GM21360 (cell line): ENCODE results near the gene EFCAB13.
"Not testable (repeated sequence)": the region's sequence is repeated elsewhere in the genome, so short reads cannot be mapped to it uniquely, and the experiment has no call there.

Experiments used
- ATAC-seq: cut with Tn5 transposase; IDR thresholded peaks from one replicate; pipeline ENCODE4 v1.9.1; 2021; ENCODE audit warnings: mild to moderate bottlenecking, moderate library complexity; ENCODE audit not compliant: unreplicated experiment

Gene EFCAB13

DNA sequence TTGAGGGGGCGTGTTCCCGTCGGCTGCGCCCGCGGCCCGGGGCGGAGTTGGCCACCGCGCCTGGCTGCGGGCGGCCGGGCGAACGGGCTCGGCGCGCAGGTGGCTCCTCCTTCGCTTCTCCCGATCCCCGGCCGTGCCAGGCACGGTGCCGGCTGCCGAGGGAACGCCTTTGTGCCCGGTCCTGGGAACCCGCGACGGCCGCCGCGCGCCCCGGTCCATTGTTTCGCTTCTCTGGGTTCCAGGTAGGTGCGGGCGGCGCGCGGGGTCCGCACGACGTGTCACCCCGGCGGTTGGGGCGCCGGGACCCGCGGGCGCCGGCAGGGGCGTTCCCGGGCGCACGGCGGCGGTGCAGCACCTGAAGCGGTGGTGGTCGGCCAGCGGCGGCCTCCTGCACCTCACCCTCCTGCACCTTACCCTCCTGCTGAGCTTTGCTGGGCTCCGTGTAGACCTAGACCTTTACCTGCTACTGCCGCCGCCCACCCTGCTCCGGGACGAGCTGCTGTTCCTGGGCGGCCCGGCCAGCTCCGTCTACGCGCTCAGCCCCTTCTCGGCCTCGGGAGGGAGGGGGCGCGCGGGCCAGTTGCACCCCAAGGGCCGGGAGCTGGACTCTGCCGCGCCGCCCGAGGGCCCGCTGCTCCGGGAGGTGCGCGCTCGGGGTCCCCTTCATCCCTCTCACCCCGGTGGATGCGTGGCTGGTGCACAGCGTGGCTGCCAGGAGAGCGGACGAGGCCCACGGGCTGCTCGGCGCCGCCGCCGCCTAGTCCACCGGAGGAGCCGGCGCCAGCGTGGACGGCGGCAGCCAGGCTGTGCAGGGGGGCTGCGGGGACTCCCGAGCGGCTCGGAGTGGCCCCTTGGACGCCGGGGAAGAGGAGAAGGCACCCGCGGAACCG is 99.9 kb downstream of the EFCAB13 start:
- no peak for ATAC-seq

GRCh38 chr17:47425233-47425632 is 101.5 kb downstream of the EFCAB13 start:
- not testable (repeated sequence) for ATAC-seq

- not testable (repeated sequence) for ATAC-seq
These were observed 102.3 kb downstream of the EFCAB13 start for GRCh38 chr17:47425887-47426635.

DNA sequence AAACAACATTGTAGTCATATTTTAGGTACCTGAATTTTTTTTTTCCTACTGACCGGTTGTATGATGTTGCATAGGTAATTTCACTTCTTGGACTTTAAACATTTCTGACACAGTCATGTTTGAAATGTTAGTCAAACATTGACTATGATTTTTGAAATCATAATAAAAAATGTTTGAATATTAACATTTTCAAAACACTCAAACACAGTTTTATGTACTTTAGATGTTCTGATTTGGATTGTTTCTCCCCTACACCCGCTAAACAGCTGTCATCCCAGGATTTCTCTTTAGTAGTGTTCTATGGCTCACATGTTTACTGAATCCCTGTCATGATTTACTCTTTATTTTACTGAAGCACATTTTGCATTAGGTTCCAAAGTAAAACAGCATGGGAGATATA is 104.2 kb downstream of the EFCAB13 start:
- ATAC-seq = no peak

DNA sequence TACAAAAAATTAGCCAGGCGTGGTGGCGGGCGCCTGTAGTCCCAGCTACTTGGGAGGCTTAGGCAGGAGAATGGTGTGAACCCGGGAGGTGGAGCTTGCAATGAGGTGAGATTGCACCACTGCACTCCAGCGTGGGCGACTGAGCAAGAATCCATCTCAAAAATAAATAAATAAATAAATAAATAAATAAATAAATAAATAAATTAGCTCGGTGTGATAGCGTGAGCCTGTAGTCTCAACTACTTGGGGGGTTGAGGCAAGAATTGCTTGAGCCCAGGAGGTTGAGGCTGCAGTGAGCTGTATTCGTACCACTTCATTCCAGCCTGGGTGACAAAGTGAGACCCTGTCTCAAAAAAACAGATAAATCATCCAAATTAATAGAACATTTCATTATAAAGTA is 108.5 kb downstream of the EFCAB13 start:
- ATAC-seq = not testable (repeated sequence)

GRCh38 chr17:47465165-47465564 is 141.4 kb downstream of the EFCAB13 start:
- no peak for ATAC-seq

- ATAC-seq = not testable (repeated sequence)
These were observed 143.2 kb downstream of the EFCAB13 start for GRCh38 chr17:47466976-47467375.

- no peak for ATAC-seq
These were observed 147.1 kb downstream of the EFCAB13 start for GRCh38 chr17:47470836-47471235.

GRCh38 chr17:47472073-47472472 is 148.3 kb downstream of the EFCAB13 start:
- ATAC-seq = not testable (repeated sequence)
